HepG2 (cell line): ENCODE data around the gene ATG13. TPM values are rescaled to one million over a fixed set of nuclear protein-coding genes. Genes with fewer than 3 reads are reported as not detected.

Experiments
- ATAC-seq: fragments of 200-7000 bp; cut with Tn5 transposase; 3 replicates; pipeline ENCODE4 v1.9.1; 2020; ENCODE audit warnings: mild to moderate bottlenecking, moderate library complexity
- BruUV-seq: library from RNA; stranded (reverse); fragments of 400-500 nt; replicated peaks from 2 replicates; lab custom pipeline; 2021; lab: Mats Ljungman, UMichigan
- CTCF ChIA-PET: fragments of 300-600 bp; formaldehyde crosslinking; extraction: SDS; loops from one replicate; lab custom pipeline; 2021; ENCODE audit warnings: low total read pairs, inconsistent platforms, low intra/inter-chr PET ratio; lab: Yijun Ruan, JAX
- POLR2A ChIA-PET: fragments of 350-600 bp; sonication (Branson Sonifier 250); formaldehyde crosslinking; loops from one replicate; lab custom pipeline; 2020; ENCODE audit warnings: antibody characterized with exemption, inconsistent platforms; lab: Yijun Ruan, JAX
- DNase-seq: peaks from one replicate; pipeline ENCODE4 v3.0.0-alpha.2; 2015; ENCODE audit warnings: low spot score
- FAIRE-seq: peaks from 3 replicates; lab custom pipeline; 2011; peaks lifted over from hg19 to GRCh38; lab: Jason Lieb, UNC
- H2AFZ ChIP-seq: one replicate; pipeline ENCODE4 v1.6.1; 2011; ENCODE audit warnings: low read length, inconsistent platforms
- H3K27ac ChIP-seq: fragments of 300-600 bp; 3 replicates; pipeline ENCODE4 v1.8.0; 2011; ENCODE audit warnings: mixed run types, mild to moderate bottlenecking, mixed read lengths, low read length, inconsistent platforms; ENCODE audit not compliant: insufficient read depth; ENCODE audit errors: extremely low read length
- H3K27me3 ChIP-seq, 2 experiments: fragments of 200-600 bp in 1 of 2; 2 replicates in 1 of 2; 3 replicates in 1 of 2; pipeline versions ENCODE4 v1.6.0 to v1.8.0; 2011; ENCODE audit warnings: low read length in 2 of 2, mild to moderate bottlenecking in 2 of 2, moderate library complexity in 2 of 2, inconsistent platforms in 1 of 2; ENCODE audit not compliant: insufficient read depth in 2 of 2, control insufficient read depth in 1 of 2
- H3K36me3 ChIP-seq, 2 experiments: fragments of 200-600 bp in 1 of 2; replicated peaks in 1 of 2; 2 replicates in 1 of 2; 3 replicates in 1 of 2; pipeline versions ENCODE4 v1.5.1 to v1.8.0; 2011; ENCODE audit warnings: low read length in 2 of 2, inconsistent platforms in 1 of 2; ENCODE audit not compliant: insufficient read depth in 2 of 2, control insufficient read depth in 1 of 2
- H3K4me1 ChIP-seq: 2 replicates; pipeline ENCODE4 v1.5.1; 2012; ENCODE audit warnings: low read length, inconsistent platforms; ENCODE audit not compliant: insufficient read depth
- H3K4me2 ChIP-seq: 2 replicates; pipeline ENCODE4 v1.6.0; 2011; ENCODE audit warnings: low read depth, low read length, inconsistent platforms
- H3K4me3 ChIP-seq, 3 experiments: fragments of 200-600 bp in 1 of 3; sonication (generic), shearing (Covaris generic) in 1 of 3; replicated peaks in 1 of 3; 2 replicates each; pipeline ENCODE4 v1.5.1; 2011 to 2016; ENCODE audit warnings: low read length in 3 of 3, inconsistent platforms in 2 of 3, low read depth in 2 of 3, mild to moderate bottlenecking in 2 of 3, control low read depth in 1 of 3, mixed read lengths in 1 of 3; ENCODE audit not compliant: insufficient read depth in 1 of 3
- H3K79me2 ChIP-seq: one replicate; pipeline ENCODE4 v1.6.1; 2011; ENCODE audit warnings: low read length, inconsistent platforms; ENCODE audit not compliant: insufficient read depth
- H3K9ac ChIP-seq: 2 replicates; pipeline ENCODE4 v1.6.0; 2011; ENCODE audit warnings: mild to moderate bottlenecking, low read depth, low read length, inconsistent platforms; ENCODE audit not compliant: insufficient read depth
- H3K9me3 ChIP-seq: 2 replicates; pipeline ENCODE4 v1.5.1; 2012; ENCODE audit warnings: mild to moderate bottlenecking, low read length
- H4K20me1 ChIP-seq: 2 replicates; pipeline ENCODE4 v1.6.0; 2011; ENCODE audit warnings: inconsistent platforms, mild to moderate bottlenecking, low read length, moderate library complexity; ENCODE audit not compliant: insufficient read depth
- CTCF ChIP-seq: sonication (generic); formaldehyde crosslinking; IDR thresholded peaks from 2 replicates; pipeline ENCODE4 v1.5.0; 2020; ENCODE audit warnings: mild to moderate bottlenecking, missing genetic modification reagents, moderate library complexity
- FLYWCH1 ChIP-seq: sonication (generic); formaldehyde crosslinking; IDR thresholded peaks from 2 replicates; pipeline ENCODE4 v1.8.1; 2023; ENCODE audit warnings: mild to moderate bottlenecking, missing genetic modification reagents
- ZNF709 ChIP-seq: sonication (generic); formaldehyde crosslinking; IDR thresholded peaks from 2 replicates; pipeline ENCODE4 v1.5.0; 2020; ENCODE audit warnings: mild to moderate bottlenecking, missing genetic modification reagents
- WGBS: methylation state at CpG from one replicate; pipeline ENCODE4 v1.1.6; 2017; ENCODE audit warnings: low lambda C conversion rate; 5-methylcytosine and 5-hydroxymethylcytosine counted together
- in situ Hi-C: cut with HindIII; loops from 2 replicates; pipeline ENCODE4 v1.10.0; 2017; ENCODE audit warnings: low pct_unique_long_range_greater_than_20kb; ENCODE audit not compliant: extremely low pct_ligation_motif_present
- intact Hi-C: fragments of 100-400 bp; cut with micrococcal nuclease; formaldehyde crosslinking; loops from one replicate; pipeline ENCODE4 v1.10.0; 2022; ENCODE audit not compliant: unreplicated experiment
- polyA plus RNA-seq, 8 experiments: library from polyadenylated mRNA; depleted of rRNA in 3 of 8; stranded (reverse) in 7 of 8; unstranded in 1 of 8; fragments of >200 nt; fragmentation: Illumina TruSeq in 4 of 8; extraction: Trizol in 4 of 8; gene quantifications; 2 replicates each; pipeline versions ENCODE4 v1.2.1 to v1.2.3, GENCODE V29; 2011 to 2016; ENCODE audit warnings: low read depth in 4 of 8, missing spikeins in 1 of 8, mixed read lengths in 1 of 8; ENCODE audit not compliant: insufficient read depth in 1 of 8
- total RNA-seq, 5 experiments: library from RNA; depleted of rRNA; stranded (reverse); fragments of >200 nt; fragmentation: Illumina TruSeq; extraction: Trizol; gene quantifications; 2 replicates each; pipeline ENCODE4 v1.2.3, GENCODE V29; 2016; ENCODE audit warnings: low read depth in 1 of 5

The ATG13 gene
- total and polyA plus RNA-seq, 2 of the 13 experiments (the other 11 are each of a cell fraction or from before 2014, with no cell fraction given) = 55.0 to 77.3 TPM

GRCh38 chr11:46673713-46674462 is 56.5 kb downstream of the ATG13 start:
- BruUV-seq = no TSS peak
- Histone ChIP-seq H3K27ac (peak overlapping the region; percentile 67), H2AFZ (no peak overlapping the region), H3K4me2 (no peak overlapping the region), H4K20me1 (no peaks in the 10 kb centered on the region), H3K79me2 (no peaks in the 10 kb centered on the region), H3K4me1 (peaks cover 27% of the 10 kb centered on the region), H3K9me3 (no peaks in the 10 kb centered on the region), H3K4me3 (no peak overlapping the region), H3K9ac (no peak overlapping the region), H3K27me3 (no peaks in the 10 kb centered on the region), H3K36me3 (peaks cover 39 to 55% of the 10 kb centered on the region in 2 experiments)
- TF ChIP-seq FLYWCH1 (CRISPR knock-in tag) (no peak), ZNF709 (CRISPR knock-in tag) (no peak), CTCF (peak; percentile 14; the same call in 1 of the 2 replicates)
- intact Hi-C loops = loop anchor here (5.0 kb wide), 1 partner anchor 43 kb away; the partner anchor contains the start of gene F2
- WGBS = 78% methylated on average over 3 of the region's 6 CpGs
- ATAC-seq (no peak), FAIRE-seq (no peak), DNase-seq (no peak)
- ChIA-PET POLR2A (interaction anchor here (0.6 to 2.3 kb wide), 10 partner anchors 9 to 69 kb away, joined by 3 to 22 read pairs (median 4); partner anchors contain the start of genes ARHGAP1, F2 and ZNF408), CTCF (no interaction called here)
- in situ Hi-C loops = no loop called here
